Endothelial cell of umbilical vein (primary cell): ENCODE results near the gene DOCK4. TPM values are rescaled to one million over a fixed set of nuclear protein-coding genes. Genes with fewer than 3 reads are reported as not detected.

ENCODE experiments used
- BruUV-seq: library from RNA; stranded (reverse); fragments of 400-500 nt; replicated peaks from 2 replicates; lab custom pipeline; 2021; lab: Mats Ljungman, UMichigan
- CTCF ChIA-PET: fragments of 300-600, 350-600 bp; sonication (Branson Sonifier 250); formaldehyde crosslinking; loops from one replicate; lab custom pipeline; 2021; ENCODE audit warnings: antibody characterized with exemption, inconsistent platforms; lab: Charles Lee
- POLR2A ChIA-PET: fragments of 300-600, 350-600 bp; sonication (Branson Sonifier 250); formaldehyde crosslinking; loops from one replicate; lab custom pipeline; 2021; ENCODE audit warnings: antibody characterized with exemption, inconsistent platforms; lab: Charles Lee
- DNase-seq: peaks from one replicate; pipeline ENCODE4 v3.0.0-alpha.2; 2011; ENCODE audit warnings: low read depth, low spot score
- FAIRE-seq: peaks from 2 replicates; lab custom pipeline; 2011; peaks lifted over from hg19 to GRCh38; lab: Jason Lieb, UNC
- H2AFZ ChIP-seq: 2 replicates; pipeline ENCODE4 v1.6.0; 2012; ENCODE audit warnings: low read depth, low read length, control low read depth, inconsistent platforms
- H3K27ac ChIP-seq: 2 replicates; pipeline ENCODE4 v1.5.1; 2011; ENCODE audit warnings: low read depth, mild to moderate bottlenecking, control low read depth, low read length, moderate library complexity; ENCODE audit not compliant: insufficient read depth
- H3K27me3 ChIP-seq, 2 experiments: 2 replicates each; pipeline versions ENCODE4 v1.6.0 to v1.6.1; 2011; ENCODE audit warnings: low read length in 2 of 2, mixed read lengths in 1 of 2; ENCODE audit not compliant: control insufficient read depth in 2 of 2, insufficient read depth in 2 of 2
- H3K36me3 ChIP-seq, 2 experiments: 2 replicates in 1 of 2; 3 replicates in 1 of 2; pipeline ENCODE4 v1.5.1; 2011; ENCODE audit warnings: low read length in 2 of 2, mild to moderate bottlenecking in 1 of 2, moderate library complexity in 1 of 2; ENCODE audit not compliant: control insufficient read depth in 2 of 2, insufficient read depth in 2 of 2; ENCODE audit errors: extremely low read depth in 1 of 2
- H3K4me1 ChIP-seq: 3 replicates; pipeline ENCODE4 v1.5.1; 2011; ENCODE audit warnings: mild to moderate bottlenecking, low read length; ENCODE audit not compliant: control insufficient read depth, insufficient read depth; ENCODE audit errors: extremely low read depth
- H3K4me2 ChIP-seq: 2 replicates; pipeline ENCODE4 v1.6.1; 2011; ENCODE audit warnings: low read length, control low read depth, mixed read lengths; ENCODE audit not compliant: insufficient read depth
- H3K4me3 ChIP-seq, 3 experiments: fragments of 200-600 bp in 1 of 3; sonication (generic), shearing (Covaris generic) in 1 of 3; replicated peaks in 1 of 3; 2 replicates each; pipeline ENCODE4 v1.5.1; 2011 to 2016; ENCODE audit warnings: control low read depth in 3 of 3, low read length in 3 of 3, mild to moderate bottlenecking in 2 of 3, inconsistent platforms in 1 of 3, low read depth in 1 of 3, moderate library complexity in 1 of 3; ENCODE audit not compliant: insufficient read depth in 1 of 3
- H3K79me2 ChIP-seq: 2 replicates; pipeline ENCODE4 v1.6.0; 2012; ENCODE audit warnings: low read length, inconsistent platforms; ENCODE audit not compliant: control insufficient read depth, insufficient read depth
- H3K9ac ChIP-seq: replicated peaks from 2 replicates; pipeline ENCODE3; 2011; ENCODE audit warnings: low read length, control low read depth; ENCODE audit not compliant: insufficient read depth; ENCODE audit errors: extremely low read depth
- H3K9me1 ChIP-seq: replicated peaks from 3 replicates; pipeline ENCODE4 v1.6.0; 2011; ENCODE audit warnings: mild to moderate bottlenecking, low read length; ENCODE audit not compliant: control insufficient read depth, insufficient read depth; ENCODE audit errors: extremely low read depth
- H3K9me3 ChIP-seq: replicated peaks from 2 replicates; pipeline ENCODE4 v1.5.1; 2012; ENCODE audit warnings: low read length, inconsistent platforms; ENCODE audit not compliant: control insufficient read depth, insufficient read depth
- H4K20me1 ChIP-seq: replicated peaks from 2 replicates; pipeline ENCODE3; 2011; ENCODE audit warnings: mild to moderate bottlenecking, low read length; ENCODE audit not compliant: control insufficient read depth, insufficient read depth; ENCODE audit errors: extremely low read depth
- EZH2 ChIP-seq: IDR thresholded peaks from 2 replicates; pipeline ENCODE4 v1.6.1; 2012; ENCODE audit warnings: borderline replicate concordance, low read depth, mild to moderate bottlenecking, moderate library complexity, low read length, inconsistent platforms; ENCODE audit not compliant: severe bottlenecking
- FOS ChIP-seq: IDR thresholded peaks from 2 replicates; pipeline ENCODE4 v1.6.1; 2011; ENCODE audit warnings: mild to moderate bottlenecking, low read length, moderate library complexity, borderline replicate concordance; ENCODE audit not compliant: insufficient read depth
- GATA2 ChIP-seq: IDR thresholded peaks from 2 replicates; pipeline ENCODE4 v1.7.0; 2011; ENCODE audit warnings: low read depth, mild to moderate bottlenecking, moderate library complexity, mixed read lengths, low read length; ENCODE audit not compliant: insufficient read length, insufficient read depth
- JUN ChIP-seq: IDR thresholded peaks from 2 replicates; pipeline ENCODE4 v1.6.1; 2011; ENCODE audit warnings: borderline replicate concordance, low read depth; ENCODE audit not compliant: insufficient read length, insufficient read depth
- MYC ChIP-seq: IDR thresholded peaks from one replicate; pipeline ENCODE4 v1.6.1; 2011; ENCODE audit warnings: mild to moderate bottlenecking, low read depth, low read length
- POLR2A ChIP-seq: IDR thresholded peaks from 2 replicates; pipeline ENCODE4 v1.6.1; 2012; ENCODE audit warnings: low read depth, mild to moderate bottlenecking, control low read depth, low read length
- POLR2AphosphoS5 ChIP-seq: IDR thresholded peaks from 2 replicates; pipeline ENCODE4 v1.6.1; 2012; ENCODE audit warnings: low read depth, mild to moderate bottlenecking, control low read depth, low read length, moderate library complexity; ENCODE audit not compliant: insufficient read depth
- dilution Hi-C: fragments of 300-500 bp; cut with MboI; formaldehyde crosslinking; loops from one replicate; pipeline ENCODE4 v1.15.0; 2019; ENCODE audit warnings: low sequenced_read_pairs; ENCODE audit not compliant: extremely low pct_ligation_motif_present
- intact Hi-C: fragments of 100-400 bp; cut with micrococcal nuclease; formaldehyde crosslinking; loops from one replicate; pipeline ENCODE4 v1.10.0; 2022
- polyA plus RNA-seq, 4 experiments: library from polyadenylated mRNA; depleted of rRNA in 3 of 4; stranded (reverse) in 3 of 4; unstranded in 1 of 4; fragments of >200 nt; gene quantifications; 2 replicates each; pipeline versions ENCODE4 v1.2.1 to v1.2.3, GENCODE V29; 2011 to 2012; ENCODE audit warnings: missing spikeins in 1 of 4
- total RNA-seq: library from RNA; stranded (reverse); gene quantifications from 2 replicates; pipeline ENCODE4 v1.2.3, GENCODE V29; 2021
- TF ChIP-seq, protein P1 (sequence below), 2 donors: IDR thresholded peaks; 1 replicate in 1 of 2; 2 replicates in 1 of 2; pipeline ENCODE4 v1.5.1; 2011; ENCODE audit warnings: low read length in 2 of 2, mild to moderate bottlenecking in 2 of 2, moderate library complexity in 2 of 2, control low read depth in 1 of 2, inconsistent platforms in 1 of 2, low read depth in 1 of 2; ENCODE audit not compliant: insufficient read depth in 1 of 2; ENCODE audit errors: extremely low read depth in 1 of 2
- TF ChIP-seq, protein P2 (sequence below): IDR thresholded peaks from 2 replicates; pipeline ENCODE4 v1.6.1; 2011; ENCODE audit not compliant: insufficient read depth, insufficient read length

The DOCK4 gene
- total and polyA plus RNA-seq, 2 donors (not counting 3 experiments of a cell fraction or from before 2014, with no cell fraction given): 47.4 to 164 TPM

- no peak for DNase-seq
- no peaks in the 10 kb centered on the region for H3K9me1 ChIP-seq
- H3K27me3 ChIP-seq: no peaks in the 10 kb centered on the region
- H4K20me1 ChIP-seq: peaks cover 8% of the 10 kb centered on the region
- H3K36me3 ChIP-seq: peaks cover 0 to 2% of the 10 kb centered on the region in 2 experiments
- no peak overlapping the region for H3K4me3 ChIP-seq
- no peaks in the 10 kb centered on the region for H3K9me3 ChIP-seq
- TF ChIP-seq, protein P1, sequence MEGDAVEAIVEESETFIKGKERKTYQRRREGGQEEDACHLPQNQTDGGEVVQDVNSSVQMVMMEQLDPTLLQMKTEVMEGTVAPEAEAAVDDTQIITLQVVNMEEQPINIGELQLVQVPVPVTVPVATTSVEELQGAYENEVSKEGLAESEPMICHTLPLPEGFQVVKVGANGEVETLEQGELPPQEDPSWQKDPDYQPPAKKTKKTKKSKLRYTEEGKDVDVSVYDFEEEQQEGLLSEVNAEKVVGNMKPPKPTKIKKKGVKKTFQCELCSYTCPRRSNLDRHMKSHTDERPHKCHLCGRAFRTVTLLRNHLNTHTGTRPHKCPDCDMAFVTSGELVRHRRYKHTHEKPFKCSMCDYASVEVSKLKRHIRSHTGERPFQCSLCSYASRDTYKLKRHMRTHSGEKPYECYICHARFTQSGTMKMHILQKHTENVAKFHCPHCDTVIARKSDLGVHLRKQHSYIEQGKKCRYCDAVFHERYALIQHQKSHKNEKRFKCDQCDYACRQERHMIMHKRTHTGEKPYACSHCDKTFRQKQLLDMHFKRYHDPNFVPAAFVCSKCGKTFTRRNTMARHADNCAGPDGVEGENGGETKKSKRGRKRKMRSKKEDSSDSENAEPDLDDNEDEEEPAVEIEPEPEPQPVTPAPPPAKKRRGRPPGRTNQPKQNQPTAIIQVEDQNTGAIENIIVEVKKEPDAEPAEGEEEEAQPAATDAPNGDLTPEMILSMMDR (IDR thresholded peaks at IDR 0.05; ENCODE audit: extremely low read depth in 1 of 2, insufficient read depth in 1 of 2, low read depth in 1 of 2, low read length in 2 of 2): no peak
- no peak for TF ChIP-seq JUN
- no peak for TF ChIP-seq MYC
- no peak for TF ChIP-seq POLR2AphosphoS5
- TF ChIP-seq, protein P2, sequence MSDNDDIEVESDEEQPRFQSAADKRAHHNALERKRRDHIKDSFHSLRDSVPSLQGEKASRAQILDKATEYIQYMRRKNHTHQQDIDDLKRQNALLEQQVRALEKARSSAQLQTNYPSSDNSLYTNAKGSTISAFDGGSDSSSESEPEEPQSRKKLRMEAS: no peak
- TF ChIP-seq FOS: no peak
- TF ChIP-seq EZH2: no peak
- no peak for TF ChIP-seq POLR2A
- no peak for TF ChIP-seq GATA2
- no TSS peak for BruUV-seq
- H2AFZ ChIP-seq: no peak overlapping the region
- no peak for FAIRE-seq
- H3K79me2 ChIP-seq: peaks cover 97% of the 10 kb centered on the region
- peaks cover 5% of the 10 kb centered on the region for H3K4me1 ChIP-seq
- ChIA-PET POLR2A (no interaction called here), CTCF (interaction anchor here (0.7 kb wide), 1 partner anchor 162 kb away, joined by 3 read pairs; no protein-coding TSS in a partner anchor)
- intact Hi-C loops: no loop called here
- no peak overlapping the region for H3K9ac ChIP-seq
- dilution Hi-C loops: no loop called here
- no peak overlapping the region for H3K27ac ChIP-seq
- H3K4me2 ChIP-seq: no peak overlapping the region
Observed at GRCh38 chr7:112064627-112065385, 141.4 kb downstream of the DOCK4 start.
